ENCODE data around the gene OR52J3. TPM values are rescaled to one million over a fixed set of nuclear protein-coding genes. Genes with fewer than 3 reads are reported as not detected.

OR52J3 gene
- total RNA-seq, 1 experiment from 2014 or later: not detected

DNA sequence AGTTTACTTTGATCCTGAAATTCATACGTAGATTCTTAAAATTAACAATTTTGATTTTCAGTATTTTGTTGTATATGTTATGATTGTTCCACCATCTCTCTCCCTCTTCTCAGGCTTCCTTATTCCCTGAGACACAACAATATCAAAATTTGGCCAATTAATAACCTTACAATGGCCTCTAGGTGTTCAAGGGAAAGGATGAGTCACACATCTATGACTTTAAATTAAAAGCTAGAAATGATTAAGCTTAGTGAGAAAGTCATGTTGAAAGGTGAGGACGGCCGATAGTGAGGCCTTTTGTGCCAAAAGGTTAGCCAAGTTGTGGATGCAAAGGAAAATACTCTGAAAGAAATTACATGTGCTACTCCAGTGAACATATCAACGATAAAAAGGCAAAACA lies 5.5 kb upstream of the OR52J3 start:
- Mint-ChIP-seq H3K27ac (ENCODE audit: unreplicated experiment) (no peak overlapping the region), H3K27me3 (ENCODE audit: insufficient read depth, unreplicated experiment) (peaks cover 10% of the 10 kb centered on the region), H3K4me1 (ENCODE audit: low read depth, unreplicated experiment) (no peaks in the 10 kb centered on the region), H3K4me3 (ENCODE audit: unreplicated experiment) (no peak overlapping the region), H3K36me3 (ENCODE audit: insufficient read depth, unreplicated experiment) (no peaks in the 10 kb centered on the region), H3K9me3 (ENCODE audit: unreplicated experiment) (no peaks in the 10 kb centered on the region)
- H3K4me1 ChIP-seq: no peaks in the 10 kb centered on the region
- H3K27me3 ChIP-seq (replicated peaks; ENCODE audit: control insufficient read depth, insufficient read depth, low read length): no peaks in the 10 kb centered on the region
- no peak overlapping the region for H3K4me3 ChIP-seq (ENCODE audit: low read depth, low read length)
- intact Hi-C loops (cut with micrococcal nuclease; ENCODE audit: unreplicated experiment): no loop called here
- ChIA-PET POLR2A (no interaction called here), CTCF (no interaction called here)
- H3K36me3 ChIP-seq (ENCODE audit: control insufficient read depth, insufficient read depth, low read length): no peaks in the 10 kb centered on the region
- TF ChIP-seq, protein P1, sequence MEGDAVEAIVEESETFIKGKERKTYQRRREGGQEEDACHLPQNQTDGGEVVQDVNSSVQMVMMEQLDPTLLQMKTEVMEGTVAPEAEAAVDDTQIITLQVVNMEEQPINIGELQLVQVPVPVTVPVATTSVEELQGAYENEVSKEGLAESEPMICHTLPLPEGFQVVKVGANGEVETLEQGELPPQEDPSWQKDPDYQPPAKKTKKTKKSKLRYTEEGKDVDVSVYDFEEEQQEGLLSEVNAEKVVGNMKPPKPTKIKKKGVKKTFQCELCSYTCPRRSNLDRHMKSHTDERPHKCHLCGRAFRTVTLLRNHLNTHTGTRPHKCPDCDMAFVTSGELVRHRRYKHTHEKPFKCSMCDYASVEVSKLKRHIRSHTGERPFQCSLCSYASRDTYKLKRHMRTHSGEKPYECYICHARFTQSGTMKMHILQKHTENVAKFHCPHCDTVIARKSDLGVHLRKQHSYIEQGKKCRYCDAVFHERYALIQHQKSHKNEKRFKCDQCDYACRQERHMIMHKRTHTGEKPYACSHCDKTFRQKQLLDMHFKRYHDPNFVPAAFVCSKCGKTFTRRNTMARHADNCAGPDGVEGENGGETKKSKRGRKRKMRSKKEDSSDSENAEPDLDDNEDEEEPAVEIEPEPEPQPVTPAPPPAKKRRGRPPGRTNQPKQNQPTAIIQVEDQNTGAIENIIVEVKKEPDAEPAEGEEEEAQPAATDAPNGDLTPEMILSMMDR (IDR thresholded peaks at IDR 0.05; ENCODE audit: insufficient read depth in 1 of 2, low read depth in 1 of 2, low read length in 1 of 2, severe bottlenecking in 1 of 2, unreplicated experiment in 1 of 2): no peak
- no TSS peak for BruUV-seq (replicated peaks)
- no peaks in the 10 kb centered on the region for H3K9me3 ChIP-seq
- DNase-seq: no peak

DNA sequence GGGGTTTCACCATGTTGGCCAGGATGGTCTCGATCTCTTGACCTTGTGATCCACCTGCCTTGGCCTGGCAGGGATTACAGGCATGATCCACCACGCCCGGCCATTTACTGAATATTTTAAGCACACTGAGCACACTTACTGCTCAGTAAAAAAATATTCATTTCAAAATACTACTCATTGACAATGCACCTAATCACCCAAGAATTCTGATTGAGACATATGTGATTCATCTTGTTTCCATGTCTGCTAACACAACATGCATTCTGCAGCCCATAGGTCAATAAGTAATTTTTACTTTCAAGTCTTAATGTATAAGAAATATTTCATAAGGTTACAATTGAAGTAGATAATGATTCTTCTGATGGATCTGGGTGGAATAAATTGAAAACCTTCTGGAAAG lies 4.2 kb upstream of the OR52J3 start:
- H3K4me1 Mint-ChIP-seq (ENCODE audit: low read depth, unreplicated experiment): no peaks in the 10 kb centered on the region
- no peaks in the 10 kb centered on the region for H3K27me3 ChIP-seq (replicated peaks; ENCODE audit: control insufficient read depth, insufficient read depth, low read length)
- H3K36me3 Mint-ChIP-seq (ENCODE audit: insufficient read depth, unreplicated experiment): no peaks in the 10 kb centered on the region
- no peaks in the 10 kb centered on the region for H3K4me1 ChIP-seq
- no peak overlapping the region for H3K27ac Mint-ChIP-seq (ENCODE audit: unreplicated experiment)
- POLR2A ChIA-PET: no interaction called here
- CTCF ChIA-PET: no interaction called here
- no peaks in the 10 kb centered on the region for H3K9me3 Mint-ChIP-seq (ENCODE audit: unreplicated experiment)
- no peak for DNase-seq
- intact Hi-C loops (cut with micrococcal nuclease; ENCODE audit: unreplicated experiment): no loop called here
- H3K27me3 Mint-ChIP-seq (ENCODE audit: insufficient read depth, unreplicated experiment): peaks cover 10% of the 10 kb centered on the region
- TF ChIP-seq, protein P1 (IDR thresholded peaks at IDR 0.05; ENCODE audit: insufficient read depth in 1 of 2, low read depth in 1 of 2, low read length in 1 of 2, severe bottlenecking in 1 of 2, unreplicated experiment in 1 of 2): no peak
- H3K4me3 ChIP-seq (ENCODE audit: low read depth, low read length): no peak overlapping the region
- no peaks in the 10 kb centered on the region for H3K36me3 ChIP-seq (ENCODE audit: control insufficient read depth, insufficient read depth, low read length)
- H3K4me3 Mint-ChIP-seq (ENCODE audit: unreplicated experiment): no peak overlapping the region
- no peaks in the 10 kb centered on the region for H3K9me3 ChIP-seq
- no TSS peak for BruUV-seq (replicated peaks)

DNA sequence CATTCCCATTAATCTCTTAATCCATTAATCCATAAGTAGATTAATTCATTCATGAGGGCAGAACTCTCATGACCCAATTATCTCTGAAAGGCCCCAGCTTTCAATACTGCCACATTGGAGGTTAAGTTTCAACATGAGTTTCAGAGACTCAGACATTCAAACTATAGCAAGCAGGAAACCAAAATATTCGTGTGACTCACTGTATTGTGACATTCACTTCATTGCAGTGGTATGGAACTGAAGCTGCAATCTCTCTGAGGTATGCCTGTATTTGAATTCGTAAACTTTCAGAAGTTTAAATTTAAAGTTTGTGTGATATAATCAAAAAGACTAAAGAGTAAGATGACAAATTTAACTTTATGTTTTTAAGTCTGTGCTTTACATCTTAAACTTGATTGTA lies 2.9 kb upstream of the OR52J3 start:
- intact Hi-C loops (cut with micrococcal nuclease; ENCODE audit: unreplicated experiment): no loop called here
- TF ChIP-seq, protein P1 (IDR thresholded peaks at IDR 0.05; ENCODE audit: insufficient read depth in 1 of 2, low read depth in 1 of 2, low read length in 1 of 2, severe bottlenecking in 1 of 2, unreplicated experiment in 1 of 2): no peak
- ChIA-PET CTCF (no interaction called here), POLR2A (no interaction called here)
- no peaks in the 10 kb centered on the region for H3K36me3 Mint-ChIP-seq (ENCODE audit: insufficient read depth, unreplicated experiment)
- no peak overlapping the region for H3K4me3 Mint-ChIP-seq (ENCODE audit: unreplicated experiment)
- Histone ChIP-seq H3K9me3 (no peaks in the 10 kb centered on the region), H3K4me3 (ENCODE audit: low read depth, low read length) (no peak overlapping the region), H3K36me3 (ENCODE audit: control insufficient read depth, insufficient read depth, low read length) (no peaks in the 10 kb centered on the region), H3K4me1 (no peaks in the 10 kb centered on the region), H3K27me3 (replicated peaks; ENCODE audit: control insufficient read depth, insufficient read depth, low read length) (no peaks in the 10 kb centered on the region)
- no peaks in the 10 kb centered on the region for H3K4me1 Mint-ChIP-seq (ENCODE audit: low read depth, unreplicated experiment)
- no peak overlapping the region for H3K27ac Mint-ChIP-seq (ENCODE audit: unreplicated experiment)
- no peaks in the 10 kb centered on the region for H3K9me3 Mint-ChIP-seq (ENCODE audit: unreplicated experiment)
- H3K27me3 Mint-ChIP-seq (ENCODE audit: insufficient read depth, unreplicated experiment): peaks cover 8% of the 10 kb centered on the region
- no TSS peak for BruUV-seq (replicated peaks)
- DNase-seq: no peak
